ENCODE measurements around the gene MINDY3.
"Not testable (repeated sequence)": the region's sequence is repeated elsewhere in the genome, so short reads cannot be mapped to it uniquely, and the experiment has no call there.

The MINDY3 gene

GRCh38 chr10:15856328-15857015 lies 3.8 kb downstream of the MINDY3 start:
- DNase-seq (ENCODE audit: low spot score) = no peak

GRCh38 chr10:15853800-15854199 lies 6.5 kb downstream of the MINDY3 start:
- no peak for DNase-seq (ENCODE audit: low spot score)

GRCh38 chr10:15852111-15852557 lies 8.2 kb downstream of the MINDY3 start:
- DNase-seq (ENCODE audit: low spot score) = no peak

GRCh38 chr10:15850337-15850978 lies 9.8 kb downstream of the MINDY3 start:
- DNase-seq (ENCODE audit: low spot score) = not testable (repeated sequence)

- DNase-seq (ENCODE audit: low spot score) = no peak
These were observed 11.0 kb downstream of the MINDY3 start for GRCh38 chr10:15849316-15849715.

GRCh38 chr10:15847481-15847880 lies 12.8 kb downstream of the MINDY3 start:
- no peak for DNase-seq (ENCODE audit: low spot score)

- no peak for DNase-seq (ENCODE audit: low spot score)
These were observed 15.8 kb downstream of the MINDY3 start for GRCh38 chr10:15844517-15844916.

- DNase-seq (ENCODE audit: low spot score) = no peak
These were observed 16.6 kb downstream of the MINDY3 start for GRCh38 chr10:15843695-15844094.

GRCh38 chr10:15842556-15843169 lies 17.6 kb downstream of the MINDY3 start:
- DNase-seq (ENCODE audit: low spot score) = no peak

GRCh38 chr10:15841696-15842095 lies 18.6 kb downstream of the MINDY3 start:
- DNase-seq (ENCODE audit: low spot score) = no peak

- no peak for DNase-seq (ENCODE audit: low spot score)
These were observed 23.5 kb downstream of the MINDY3 start for GRCh38 chr10:15836807-15837206.

GRCh38 chr10:15829495-15829894 lies 30.8 kb downstream of the MINDY3 start:
- DNase-seq (ENCODE audit: low spot score) = no peak

- no peak for DNase-seq (ENCODE audit: low spot score)
These were observed 35.8 kb downstream of the MINDY3 start for GRCh38 chr10:15824498-15824897.

GRCh38 chr10:15822131-15822530 lies 38.2 kb downstream of the MINDY3 start:
- DNase-seq (ENCODE audit: low spot score) = no peak

GRCh38 chr10:15821046-15821683 lies 39.1 kb downstream of the MINDY3 start:
- DNase-seq (ENCODE audit: low spot score) = no peak

GRCh38 chr10:15817409-15818046 lies 42.8 kb downstream of the MINDY3 start:
- no peak for DNase-seq (ENCODE audit: low spot score)

GRCh38 chr10:15815242-15815885 lies 44.9 kb downstream of the MINDY3 start:
- no peak for DNase-seq (ENCODE audit: low spot score)

- no peak for DNase-seq (ENCODE audit: low spot score)
These were observed 45.7 kb downstream of the MINDY3 start for GRCh38 chr10:15814565-15814964.

GRCh38 chr10:15813415-15813814 lies 46.9 kb downstream of the MINDY3 start:
- no peak for DNase-seq (ENCODE audit: low spot score)

- DNase-seq (ENCODE audit: low spot score) = no peak
These were observed 50.9 kb downstream of the MINDY3 start for GRCh38 chr10:15809450-15809849.

- DNase-seq (ENCODE audit: low spot score) = no peak
These were observed 52.0 kb downstream of the MINDY3 start for GRCh38 chr10:15808204-15808797.

All from ecto neural progenitor cell (in vitro differentiated cells).